GM12878 (cell line): ENCODE results near the gene PPDPF. TPM values are rescaled to one million over a fixed set of nuclear protein-coding genes. Genes with fewer than 3 reads are reported as not detected.

Experiments used
- ATAC-seq: fragments of 200-7000 bp; cut with Tn5 transposase; 3 replicates; pipeline ENCODE4 v1.9.1; 2020; ENCODE audit warnings: mild to moderate bottlenecking, moderate library complexity
- BruUV-seq: library from RNA; stranded (reverse); fragments of 400-500 nt; replicated peaks from 2 replicates; lab custom pipeline; 2021; lab: Mats Ljungman, UMichigan
- CTCF ChIA-PET: fragments of 300-600 bp; sonication (Branson Sonifier 250); formaldehyde crosslinking; extraction: SDS; loops from one replicate; lab custom pipeline; 2021; ENCODE audit warnings: inconsistent platforms; lab: Yijun Ruan, JAX
- POLR2A ChIA-PET: fragments of 350-600 bp; formaldehyde crosslinking; extraction: SDS; loops from one replicate; lab custom pipeline; 2021; ENCODE audit warnings: inconsistent platforms; lab: Charles Lee
- RAD21 ChIA-PET: fragments of 300-600 bp; sonication (Branson Sonifier 250); formaldehyde crosslinking; loops from one replicate; lab custom pipeline; 2023; ENCODE audit warnings: antibody characterized with exemption; ENCODE audit not compliant: unreplicated experiment; lab: Charles Lee
- SMC1A ChIA-PET: fragments of 300-600 bp; sonication (Branson Sonifier 250); formaldehyde crosslinking; loops from one replicate; lab custom pipeline; 2023; ENCODE audit not compliant: unreplicated experiment, uncharacterized antibody; lab: Charles Lee
- DNase-seq: peaks from one replicate; pipeline ENCODE4 v3.0.0-alpha.2; 2011; ENCODE audit warnings: low read depth, low spot score
- FAIRE-seq: peaks from 3 replicates; lab custom pipeline; 2011; peaks lifted over from hg19 to GRCh38; lab: Jason Lieb, UNC
- H2AFZ ChIP-seq: 2 replicates; pipeline ENCODE4 v1.6.0; 2011; ENCODE audit warnings: low read depth, low read length, control low read depth; ENCODE audit not compliant: control insufficient read depth
- H3K27ac ChIP-seq: 2 replicates; pipeline ENCODE4 v1.5.1; 2011; ENCODE audit warnings: control low read depth; ENCODE audit not compliant: control insufficient read depth, insufficient read depth
- H3K27me3 ChIP-seq, 2 experiments: replicated peaks in 1 of 2; 2 replicates each; pipeline versions ENCODE4 v1.6.0 to v1.6.1; 2011; ENCODE audit warnings: low read length in 1 of 2; ENCODE audit not compliant: control insufficient read depth in 2 of 2, insufficient read depth in 2 of 2
- H3K36me3 ChIP-seq, 2 experiments: 2 replicates each; pipeline ENCODE4 v1.5.1; 2011; ENCODE audit warnings: low read length in 1 of 2; ENCODE audit not compliant: control insufficient read depth in 2 of 2, insufficient read depth in 2 of 2
- H3K4me1 ChIP-seq: 2 replicates; pipeline ENCODE4 v1.6.1; 2011; ENCODE audit warnings: mild to moderate bottlenecking, low read length, moderate library complexity, mixed read lengths; ENCODE audit not compliant: control insufficient read depth, insufficient read depth
- H3K4me2 ChIP-seq: 2 replicates; pipeline ENCODE4 v1.6.0; 2011; ENCODE audit warnings: control low read depth; ENCODE audit not compliant: control insufficient read depth, insufficient read depth
- H3K4me3 ChIP-seq: fragments of 200-600 bp; sonication (generic); 2 replicates; pipeline ENCODE4 v1.5.1; 2016
- H3K79me2 ChIP-seq: 2 replicates; pipeline ENCODE4 v1.6.0; 2011; ENCODE audit warnings: low read length; ENCODE audit not compliant: control insufficient read depth, insufficient read depth
- H3K9ac ChIP-seq: 2 replicates; pipeline ENCODE4 v1.8.0; 2011; ENCODE audit warnings: low read length, control low read depth, mixed read lengths; ENCODE audit not compliant: control insufficient read depth, insufficient read depth
- H3K9me3 ChIP-seq: replicated peaks from 3 replicates; pipeline ENCODE4 v1.5.1; 2011; ENCODE audit warnings: mild to moderate bottlenecking, low read length; ENCODE audit not compliant: control insufficient read depth, insufficient read depth
- H4K20me1 ChIP-seq: 2 replicates; pipeline ENCODE4 v1.6.0; 2011; ENCODE audit not compliant: control insufficient read depth, insufficient read depth
- BCLAF1 ChIP-seq: fragments of 450-650 bp; IDR thresholded peaks from 2 replicates; pipeline ENCODE4 v1.6.1; 2017; ENCODE audit warnings: antibody characterized with exemption, mild to moderate bottlenecking, moderate library complexity
- BHLHE40 ChIP-seq, 2 experiments: fragments of 450-650 bp in 1 of 2; IDR thresholded peaks; 2 replicates each; pipeline ENCODE4 v1.6.1; 2011 to 2017; ENCODE audit warnings: low read depth in 2 of 2, borderline replicate concordance in 1 of 2, improper control_type of control experiment in 1 of 2, low read length in 1 of 2, mild to moderate bottlenecking in 1 of 2
- BRCA1 ChIP-seq: IDR thresholded peaks from 2 replicates; pipeline ENCODE4 v1.6.1; 2011; ENCODE audit warnings: low read depth, low read length, improper control_type of control experiment
- CHD1 ChIP-seq: IDR thresholded peaks from 2 replicates; pipeline ENCODE4 v1.6.1; 2012; ENCODE audit warnings: low read depth, low read length, improper control_type of control experiment
- CHD2 ChIP-seq: IDR thresholded peaks from 2 replicates; pipeline ENCODE4 v1.6.1; 2011; ENCODE audit warnings: low read depth, low read length, improper control_type of control experiment, borderline replicate concordance
- EZH2 ChIP-seq: IDR thresholded peaks from 2 replicates; pipeline ENCODE4 v1.6.1; 2012; ENCODE audit warnings: low read depth, mild to moderate bottlenecking, control low read depth, inconsistent platforms, low read length, borderline replicate concordance; ENCODE audit not compliant: control insufficient read depth
- HCFC1 ChIP-seq: fragments of 150-350 bp; IDR thresholded peaks from 2 replicates; pipeline ENCODE4 v1.6.1; 2014; ENCODE audit warnings: low read length
- PAX5 ChIP-seq: IDR thresholded peaks from 2 replicates; pipeline ENCODE4 v1.6.1; 2011; ENCODE audit warnings: low read depth, low read length, borderline replicate concordance
- SMAD5 ChIP-seq: IDR thresholded peaks from 2 replicates; pipeline ENCODE4 v1.6.1; 2016; ENCODE audit warnings: antibody characterized with exemption, low read depth
- SRF ChIP-seq, 2 experiments: IDR thresholded peaks; 2 replicates each; pipeline ENCODE4 v1.6.1; 2011; ENCODE audit warnings: low read depth in 2 of 2, low read length in 2 of 2, mild to moderate bottlenecking in 1 of 2, moderate library complexity in 1 of 2
- ZBED1 ChIP-seq: IDR thresholded peaks from 2 replicates; pipeline ENCODE4 v1.6.1; 2016; ENCODE audit warnings: borderline replicate concordance
- ZBTB40 ChIP-seq: fragments of 450-650 bp; IDR thresholded peaks from 2 replicates; pipeline ENCODE4 v1.6.1; 2016; ENCODE audit warnings: mild to moderate bottlenecking, moderate library complexity, borderline replicate concordance
- ZNF217 ChIP-seq: fragments of 450-650 bp; IDR thresholded peaks from 2 replicates; pipeline ENCODE4 v1.6.1; 2017; ENCODE audit warnings: antibody characterized with exemption, mild to moderate bottlenecking
- ZNF274 ChIP-seq: IDR thresholded peaks from one replicate; pipeline ENCODE4 v1.8.0; 2011; ENCODE audit not compliant: insufficient read length, insufficient read depth
- ZSCAN29 ChIP-seq: fragments of 450-650 bp; IDR thresholded peaks from 2 replicates; pipeline ENCODE4 v1.6.1; 2017; ENCODE audit warnings: mild to moderate bottlenecking, moderate library complexity
- WGBS: methylation state at CpG from one replicate; pipeline ENCODE4 v1.1.6; 2016; ENCODE audit warnings: low lambda C conversion rate; ENCODE audit not compliant: insufficient replicate concordance, insufficient coverage; ENCODE audit errors: missing lambda C conversion rate; 5-methylcytosine and 5-hydroxymethylcytosine counted together
- in situ Hi-C: fragments of 300-500 bp; cut with MboI; formaldehyde crosslinking; loops from 9 replicates; pipeline ENCODE4 v1.14.3; 2018; ENCODE audit warnings: mixed read lengths
- intact Hi-C: fragments of 100-400 bp; cut with micrococcal nuclease; formaldehyde crosslinking; loops from one replicate; pipeline ENCODE4 v1.14.2; 2022; ENCODE audit not compliant: unreplicated experiment
- polyA plus RNA-seq, 11 experiments: library from polyadenylated mRNA; depleted of rRNA in 4 of 11; unstranded in 6 of 11; stranded (reverse) in 5 of 11; fragments of >200 nt; fragmentation: Nextera tagmentation in 4 of 11; fragmentation: Illumina TruSeq in 1 of 11; extraction: Ambion mirVana in 4 of 11; extraction: Trizol in 1 of 11; gene quantifications; 1 replicate in 1 of 11; 2 replicates in 10 of 11; pipeline versions ENCODE4 v1.2.1 to v1.2.3, GENCODE V29; 2011 to 2016; ENCODE audit warnings: inconsistent platforms in 2 of 11, missing spikeins in 2 of 11, low read depth in 1 of 11
- total RNA-seq, 4 experiments: library from RNA; depleted of rRNA in 3 of 4; stranded (reverse); fragments of >200 nt in 3 of 4; fragmentation: Illumina TruSeq in 1 of 4; extraction: Trizol in 1 of 4; gene quantifications; 2 replicates each; pipeline versions ENCODE4 v1.2.1 to v1.2.3, GENCODE V29; 2013 to 2021

The PPDPF gene
- total and polyA plus RNA-seq, 10 of the 15 experiments (the other 5 are each of a cell fraction or from before 2014, with no cell fraction given) = 0.32 to 154 (median 22.8) TPM

GRCh38 chr20:63540417-63541186 lies 20.0 kb downstream of the PPDPF start:
- no peaks in the 10 kb centered on the region for H3K9me3 ChIP-seq
- no peak overlapping the region for H3K4me2 ChIP-seq
- TF ChIP-seq SMAD5 = no peak
- TF ChIP-seq BCLAF1 = no peak
- TF ChIP-seq HCFC1 = no peak
- TF ChIP-seq BHLHE40 (IDR thresholded peaks at IDR 0.05; ENCODE audit: borderline replicate concordance in 1 of 2, low read depth in 2 of 2, low read length in 1 of 2) = no peak
- no peak for TF ChIP-seq EZH2
- no peak for TF ChIP-seq CHD2
- TF ChIP-seq ZBTB40 = no peak
- no peak for TF ChIP-seq ZNF217
- no peak for TF ChIP-seq CHD1
- no peak for TF ChIP-seq BRCA1
- no peak for TF ChIP-seq ZNF274
- no peak for TF ChIP-seq SRF (IDR thresholded peaks at IDR 0.05; ENCODE audit: low read depth in 2 of 2, low read length in 2 of 2)
- TF ChIP-seq ZBED1 = no peak
- TF ChIP-seq PAX5 = no peak
- no peak for TF ChIP-seq ZSCAN29
- TF ChIP-seq, all 136 proteins: peak for 0
- ChIA-PET CTCF (interaction anchor here (1.2 to 2.1 kb wide), 2 partner anchors 37 to 517 kb away, joined by 3 to 5 read pairs; no protein-coding TSS in a partner anchor), POLR2A (no interaction called here), RAD21 (interaction anchor here (0.8 kb wide), 1 partner anchor 12 kb away, joined by 3 read pairs; no protein-coding TSS in a partner anchor), SMC1A (no interaction called here)
- intact Hi-C loops = no loop called here
- Histone ChIP-seq H2AFZ (no peak overlapping the region), H3K27ac (no peak overlapping the region), H3K79me2 (no peaks in the 10 kb centered on the region), H3K27me3 (no peaks in the 10 kb centered on the region), H3K4me3 (no peak overlapping the region), H3K9ac (no peak overlapping the region), H4K20me1 (no peaks in the 10 kb centered on the region), H3K36me3 (no peaks in the 10 kb centered on the region), H3K4me1 (peaks cover 26% of the 10 kb centered on the region)
- in situ Hi-C loops = no loop called here
- 63% methylated on average over 45 of the region's 49 CpGs for WGBS
- no peak for ATAC-seq
- no peak for FAIRE-seq
- DNase-seq = no peak
- BruUV-seq = no TSS peak
